ENCODE data around the gene SIGLEC8. TPM values are rescaled to one million over a fixed set of nuclear protein-coding genes. Genes with fewer than 3 reads are reported as not detected.

SIGLEC8 gene
- total RNA-seq, 1 donor from 2014 or later = not detected

- no peak for DNase-seq (ENCODE audit: low read depth in 2 of 2)
These were observed 56.1 kb downstream of the SIGLEC8 start for GRCh38 chr19:51402117-51402516.

Other genes with a start within 250 kb of the SIGLEC8 start
- gene CD33, start 233.4 kb downstream of the SIGLEC8 start, total RNA-seq = not detected in 2 replicates
- not detected in 2 replicates for gene SIGLECL1, start 207.4 kb downstream of the SIGLEC8 start, total RNA-seq
- not detected in 2 replicates for gene IGLON5, start 146.8 kb downstream of the SIGLEC8 start, total RNA-seq
- under 0.01 TPM in 2 replicates for gene VSIG10L, start 116.3 kb downstream of the SIGLEC8 start, total RNA-seq
- gene ETFB, start 92.1 kb downstream of the SIGLEC8 start, total RNA-seq = 71.7 and 82.9 TPM in 2 replicates
- not detected in 2 replicates for gene CLDND2, start 89.5 kb downstream of the SIGLEC8 start, total RNA-seq
- not detected in 2 replicates for gene NKG7, start 85.8 kb downstream of the SIGLEC8 start, total RNA-seq
- gene LIM2, start 70.5 kb downstream of the SIGLEC8 start, total RNA-seq = not detected in 2 replicates
- not detected in 2 replicates for gene C19orf84, start 67.9 kb downstream of the SIGLEC8 start, total RNA-seq
- gene SIGLEC10, start 40.8 kb downstream of the SIGLEC8 start, total RNA-seq = not detected in 2 replicates
- gene CEACAM18, start 20.1 kb upstream of the SIGLEC8 start, total RNA-seq = not detected in 2 replicates
- not detected in 2 replicates for gene SIGLEC12, start 43.3 kb upstream of the SIGLEC8 start, total RNA-seq
- not detected in 2 replicates for gene SIGLEC6, start 73.2 kb upstream of the SIGLEC8 start, total RNA-seq
- 2.4 and 3.4 TPM in 2 replicates for gene ZNF175, start 112.8 kb upstream of the SIGLEC8 start, total RNA-seq
- gene SIGLEC5, start 171.9 kb upstream of the SIGLEC8 start, total RNA-seq = not detected in 2 replicates
- not detected in 2 replicates for gene SIGLEC14, start 188.4 kb upstream of the SIGLEC8 start, total RNA-seq
- 3.9 and 7.7 TPM in 2 replicates for gene SPACA6, start 234.9 kb upstream of the SIGLEC8 start, total RNA-seq

All from lung microvascular endothelial cell (primary cell).